GM18507 (cell line): ENCODE measurements around the gene MGAT4A.

Source experiments
- DNase-seq: peaks from one replicate; pipeline ENCODE4 v3.0.0; 2011; ENCODE audit warnings: low read depth; ENCODE audit not compliant: insufficient read length; ENCODE audit errors: extremely low spot score
- FAIRE-seq: peaks from 2 replicates; lab custom pipeline; 2011; peaks lifted over from hg19 to GRCh38; lab: Jason Lieb, UNC

The MGAT4A gene

DNA sequence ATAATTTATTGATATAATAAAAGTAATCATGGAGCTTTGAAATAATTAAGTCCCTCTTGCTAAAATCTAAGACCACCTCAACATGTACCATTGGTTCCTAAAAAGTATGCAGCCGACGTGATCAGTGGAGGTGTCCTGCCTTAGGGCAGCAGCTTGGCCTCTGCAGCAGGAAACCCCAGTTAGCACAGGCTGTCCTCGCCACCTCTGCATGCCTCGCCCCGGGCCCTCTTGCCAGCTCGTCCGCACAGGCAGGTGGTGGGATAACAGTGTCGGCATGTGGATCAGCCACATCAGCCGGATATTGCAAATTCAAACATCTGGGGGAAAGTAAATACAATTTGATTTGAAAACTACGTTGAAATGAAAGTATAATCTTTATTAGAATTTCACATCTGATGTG, 145.5 kb downstream of the MGAT4A start:
- DNase-seq = no peak
- FAIRE-seq = no peak

GRCh38 chr2:98583816-98584618, 146.9 kb downstream of the MGAT4A start:
- DNase-seq (no peak), FAIRE-seq (no peak)

GRCh38 chr2:98583276-98583675, 147.7 kb downstream of the MGAT4A start:
- DNase-seq = no peak
- no peak for FAIRE-seq

GRCh38 chr2:98582523-98582922, 148.4 kb downstream of the MGAT4A start:
- no peak for FAIRE-seq

DNA sequence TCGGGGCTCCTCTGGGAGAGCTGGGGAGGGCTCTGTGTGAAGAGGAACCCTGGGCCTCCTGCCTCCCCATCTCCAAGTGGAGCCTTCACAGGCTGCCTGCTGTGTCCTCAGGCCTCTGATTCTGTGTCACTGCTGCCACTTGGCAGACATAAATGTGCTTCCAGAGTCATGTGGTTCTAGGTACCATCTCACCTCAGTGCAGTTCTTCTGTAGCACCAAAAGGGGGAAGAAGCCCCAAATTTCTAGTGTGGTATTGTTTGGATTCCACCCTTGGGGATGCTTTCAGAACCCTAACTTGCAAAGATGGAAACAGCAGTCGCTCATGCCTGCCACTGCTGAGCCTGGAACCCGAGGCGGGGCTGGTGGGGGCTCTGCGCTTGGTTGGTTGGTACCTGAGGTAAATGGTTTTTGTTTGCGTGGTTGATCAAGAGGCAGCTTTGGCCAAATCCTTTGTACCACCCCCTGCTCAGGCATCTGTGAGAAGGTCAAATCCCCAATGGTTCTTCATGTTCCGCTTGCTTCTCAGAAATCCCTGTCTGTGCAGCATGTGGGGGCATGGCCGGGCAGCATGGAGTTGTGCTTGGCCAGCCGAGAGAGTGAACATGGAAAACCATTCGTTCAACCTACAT, 150.2 kb downstream of the MGAT4A start:
- no peak for FAIRE-seq
- DNase-seq = no peak

More at GRCh38 chr2:98582523-98582922, 148.4 kb downstream of the MGAT4A start:
- no peak for DNase-seq

DNA sequence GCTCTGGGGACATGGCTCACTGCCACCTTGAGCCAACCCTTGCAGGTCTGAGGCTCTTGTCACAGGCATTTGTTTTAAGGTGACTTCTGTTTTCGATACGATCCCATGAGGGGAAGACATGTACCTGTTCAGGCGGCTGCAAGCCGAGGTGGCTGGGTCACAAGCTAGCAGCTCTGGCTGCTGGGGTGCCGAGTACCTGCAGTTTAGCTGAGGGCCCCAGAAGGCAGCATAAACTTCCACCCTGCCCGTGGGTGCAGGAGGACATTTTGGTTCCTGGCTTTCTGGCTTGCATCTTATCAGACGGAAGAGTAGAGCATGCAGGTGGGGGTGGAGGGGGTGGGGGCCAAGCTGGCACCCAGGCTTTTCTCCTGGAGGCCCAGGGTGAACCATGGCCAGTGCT, 151.0 kb downstream of the MGAT4A start:
- FAIRE-seq (no peak), DNase-seq (no peak)

DNA sequence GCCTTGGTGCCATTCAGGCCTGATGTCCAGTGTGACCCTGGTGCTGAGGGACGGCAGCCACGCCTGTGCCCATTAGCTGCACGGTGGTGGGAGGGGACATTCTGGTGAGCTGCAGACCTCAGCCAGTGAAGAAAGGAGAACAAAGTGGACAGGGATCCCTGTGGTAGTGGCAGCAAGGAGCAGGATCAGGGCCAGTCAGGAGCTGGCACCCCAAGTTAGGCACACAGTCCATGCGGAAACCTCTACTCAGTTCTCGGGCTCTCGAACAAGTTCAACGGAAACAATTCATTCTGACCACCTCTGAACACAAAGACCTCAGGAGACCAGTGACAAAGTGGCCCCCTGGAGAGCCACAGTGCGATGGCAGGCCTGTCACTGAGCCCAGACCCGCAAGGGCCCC, 152.7 kb downstream of the MGAT4A start:
- DNase-seq = no peak
- no peak for FAIRE-seq

GRCh38 chr2:98577313-98577712, 153.6 kb downstream of the MGAT4A start:
- no peak for FAIRE-seq
- no peak for DNase-seq

DNA sequence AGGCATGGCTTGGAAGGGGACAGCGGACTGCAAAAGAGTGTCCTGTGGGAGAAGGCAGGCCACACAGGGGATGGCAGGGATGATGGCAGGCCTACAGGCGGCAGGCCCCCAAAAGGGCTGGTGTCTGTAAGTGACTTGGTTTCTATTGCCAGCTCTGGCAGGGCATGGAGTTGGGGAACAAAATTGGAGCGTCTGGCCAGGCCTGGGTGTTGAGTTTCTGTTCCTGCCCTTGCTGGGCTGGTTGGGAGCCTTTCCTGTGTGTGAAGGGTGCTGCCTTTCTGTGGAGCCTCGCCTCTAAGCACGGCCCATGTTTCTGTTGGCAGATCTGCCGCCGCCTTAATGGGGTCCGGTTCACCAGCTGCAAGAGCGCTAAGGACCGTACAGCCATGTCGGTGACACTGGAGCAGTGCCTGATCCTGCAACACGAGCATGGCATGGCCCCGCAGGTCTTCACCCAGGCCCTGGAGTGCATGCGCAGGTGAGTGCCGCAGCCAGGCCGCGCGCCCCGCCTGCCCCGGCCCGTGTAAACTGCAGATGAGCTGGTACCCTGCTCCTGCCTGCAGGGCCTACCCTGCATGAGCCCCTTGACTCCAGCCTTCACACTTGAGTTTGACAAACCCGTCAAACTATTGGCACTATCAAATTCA, 154.1 kb downstream of the MGAT4A start:
- FAIRE-seq = no peak

GRCh38 chr2:98573426-98573825, 157.5 kb downstream of the MGAT4A start:
- FAIRE-seq = no peak
- no peak for DNase-seq

More for the DNA sequence above, 154.1 kb downstream of the MGAT4A start:
- no peak for DNase-seq

GRCh38 chr2:98572676-98573075, 158.3 kb downstream of the MGAT4A start:
- DNase-seq (no peak), FAIRE-seq (no peak)

GRCh38 chr2:98572211-98572610, 158.7 kb downstream of the MGAT4A start:
- DNase-seq (no peak), FAIRE-seq (no peak)

DNA sequence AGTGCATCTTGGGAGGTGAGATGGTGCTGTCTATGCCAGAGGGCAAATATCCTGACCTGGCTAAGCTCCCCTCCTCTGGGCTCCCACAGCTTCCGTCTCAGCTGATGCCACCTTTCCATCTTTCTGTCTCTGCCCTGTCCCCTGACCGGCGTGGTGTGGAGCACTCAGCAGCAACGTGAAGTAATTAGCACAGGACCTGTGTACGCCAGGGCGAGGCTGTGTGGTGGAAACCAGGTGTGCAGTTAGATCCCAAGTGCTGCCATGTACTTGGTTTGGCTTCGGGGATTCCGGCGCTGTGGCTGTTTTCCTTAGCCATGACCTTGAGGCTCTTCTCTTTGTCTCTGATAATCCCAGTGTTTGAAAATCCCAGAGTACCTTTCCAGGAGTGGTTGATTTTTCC, 159.1 kb downstream of the MGAT4A start:
- FAIRE-seq = no peak
- DNase-seq = no peak

DNA sequence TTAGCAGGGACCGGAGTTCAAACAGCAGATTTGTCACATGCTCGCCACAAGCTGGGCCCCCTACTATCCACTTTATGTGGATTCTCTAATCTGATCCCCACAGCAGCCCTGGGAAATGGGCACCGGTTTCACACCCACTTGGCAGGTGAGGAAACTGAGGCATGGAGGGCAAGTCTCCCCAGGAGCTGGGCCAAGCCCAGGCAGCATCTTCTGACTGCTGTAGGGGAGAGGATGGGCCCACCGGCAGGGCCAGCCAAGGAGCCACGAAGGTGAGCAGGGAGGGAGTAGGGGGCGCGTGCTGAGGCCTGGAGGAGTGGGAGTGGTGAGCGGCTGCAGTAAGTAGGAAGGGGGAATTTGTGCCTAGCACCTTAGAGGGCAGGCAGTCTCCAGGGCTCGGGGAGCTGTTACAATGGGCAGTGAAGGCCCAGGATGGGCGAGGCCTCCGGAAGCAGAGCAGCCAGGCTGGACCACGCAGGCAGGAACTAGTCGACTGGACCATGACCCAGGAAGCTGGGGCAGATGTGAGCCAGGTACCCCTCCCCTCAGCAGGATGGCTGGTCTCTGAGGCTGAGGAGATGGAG, 159.7 kb downstream of the MGAT4A start:
- DNase-seq = no peak
- no peak for FAIRE-seq

- DNase-seq = no peak
- FAIRE-seq = no peak
These were observed 160.6 kb downstream of the MGAT4A start for GRCh38 chr2:98570356-98570755.

DNA sequence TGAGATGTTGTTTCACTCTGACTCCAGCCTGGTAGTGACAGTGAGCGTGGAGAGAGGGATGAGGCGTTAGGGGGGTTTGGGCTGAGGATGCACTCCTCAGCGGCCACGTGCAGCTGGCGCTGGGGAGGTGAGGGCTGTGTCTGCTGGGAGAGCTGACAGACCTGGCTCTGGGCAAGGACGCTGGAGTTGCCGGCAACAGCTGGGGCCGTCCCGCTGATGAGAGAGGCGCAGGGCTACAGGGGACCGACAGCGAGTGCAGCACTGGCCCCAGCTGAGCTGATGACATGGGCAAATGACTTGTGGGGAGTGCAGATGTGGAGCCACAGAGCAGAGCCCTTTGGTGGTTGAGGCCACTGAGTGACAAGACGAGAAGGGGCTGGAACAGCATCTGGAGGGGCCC, 161.0 kb downstream of the MGAT4A start:
- FAIRE-seq (no peak), DNase-seq (no peak)

DNA sequence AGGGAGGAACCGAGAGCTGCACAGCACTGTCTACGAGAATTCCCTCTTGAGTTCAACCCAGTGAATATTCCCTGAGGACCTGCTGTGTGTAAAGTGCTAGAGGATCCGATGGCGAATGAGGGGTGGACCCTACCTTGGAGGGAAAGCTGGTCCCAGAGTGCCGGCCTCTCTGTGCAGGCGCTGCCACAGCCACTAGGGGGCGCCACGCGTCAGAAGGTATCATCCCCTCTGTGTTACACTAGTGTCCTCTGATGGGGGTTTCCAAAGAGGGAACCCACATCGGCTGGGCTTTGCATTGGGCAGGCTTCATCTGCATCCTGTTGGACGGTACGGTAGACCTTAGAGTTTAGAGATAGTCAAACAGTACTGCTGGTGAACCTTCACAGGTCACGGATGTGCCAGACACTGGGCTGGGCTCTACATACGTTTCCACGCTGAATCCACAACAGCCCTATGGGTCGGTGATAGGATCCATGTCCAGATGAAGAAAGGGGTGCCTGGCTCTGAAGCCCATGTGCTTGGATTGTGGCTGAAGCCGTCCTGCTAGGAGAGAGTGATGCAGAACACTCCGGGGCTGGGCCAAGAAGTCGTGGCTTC, 161.6 kb downstream of the MGAT4A start:
- FAIRE-seq (no peak), DNase-seq (peak; percentile 20)
